IPS-NIHi7 (cell line): ENCODE measurements around the gene LMTK3.
"Not testable (repeated sequence)": the region's sequence is repeated elsewhere in the genome, so short reads cannot be mapped to it uniquely, and the experiment has no call there.

Source experiments
- DNase-seq: peaks from one replicate; pipeline ENCODE4 v3.0.0; 2012; ENCODE audit warnings: mixed read lengths; ENCODE audit errors: extremely low spot score

LMTK3 gene

GRCh38 chr19:48507911-48508439 is 3.7 kb downstream of the LMTK3 start:
- no peak for DNase-seq

GRCh38 chr19:48506138-48506733 is 5.4 kb downstream of the LMTK3 start:
- DNase-seq, result no peak

- DNase-seq, result no peak
These were observed 9.2 kb downstream of the LMTK3 start for GRCh38 chr19:48502350-48503018.

- peak; percentile 95 for DNase-seq
These were observed 9.9 kb downstream of the LMTK3 start for GRCh38 chr19:48501494-48502349.

GRCh38 chr19:48500830-48501493 is 10.7 kb downstream of the LMTK3 start:
- no peak for DNase-seq

GRCh38 chr19:48499316-48500090 is 12.1 kb downstream of the LMTK3 start:
- no peak for DNase-seq

GRCh38 chr19:48498595-48499311 is 12.9 kb downstream of the LMTK3 start:
- DNase-seq, result no peak

GRCh38 chr19:48497728-48498594 is 13.7 kb downstream of the LMTK3 start:
- DNase-seq, result no peak

GRCh38 chr19:48496959-48497727 is 14.5 kb downstream of the LMTK3 start:
- DNase-seq, result no peak

- no peak for DNase-seq
These were observed 16.2 kb downstream of the LMTK3 start for GRCh38 chr19:48495396-48495795.

- no peak for DNase-seq
These were observed 17.8 kb downstream of the LMTK3 start for GRCh38 chr19:48493718-48494401.

- DNase-seq, result peak; percentile 88
These were observed 18.5 kb downstream of the LMTK3 start for GRCh38 chr19:48492925-48493717.

GRCh38 chr19:48491793-48492123 is 19.9 kb downstream of the LMTK3 start:
- DNase-seq, result peak; percentile 82

- peak; percentile 87 for DNase-seq
These were observed 20.4 kb downstream of the LMTK3 start for GRCh38 chr19:48490981-48491792.

- peak; percentile 86 for DNase-seq
These were observed 21.9 kb downstream of the LMTK3 start for GRCh38 chr19:48489608-48490216.

GRCh38 chr19:48488478-48488877 is 23.2 kb downstream of the LMTK3 start:
- DNase-seq, result not testable (repeated sequence)
